ENCODE measurements around the gene CAPN10. TPM values are rescaled to one million over a fixed set of nuclear protein-coding genes. Genes with fewer than 3 reads are reported as not detected.
"Not testable (repeated sequence)": the region's sequence is repeated elsewhere in the genome, so short reads cannot be mapped to it uniquely, and the experiment has no call there.

Gene CAPN10
- polyA plus RNA-seq, 12 donors: 11.9 to 23.8 (median 15.1) TPM; not detected in 1

DNA sequence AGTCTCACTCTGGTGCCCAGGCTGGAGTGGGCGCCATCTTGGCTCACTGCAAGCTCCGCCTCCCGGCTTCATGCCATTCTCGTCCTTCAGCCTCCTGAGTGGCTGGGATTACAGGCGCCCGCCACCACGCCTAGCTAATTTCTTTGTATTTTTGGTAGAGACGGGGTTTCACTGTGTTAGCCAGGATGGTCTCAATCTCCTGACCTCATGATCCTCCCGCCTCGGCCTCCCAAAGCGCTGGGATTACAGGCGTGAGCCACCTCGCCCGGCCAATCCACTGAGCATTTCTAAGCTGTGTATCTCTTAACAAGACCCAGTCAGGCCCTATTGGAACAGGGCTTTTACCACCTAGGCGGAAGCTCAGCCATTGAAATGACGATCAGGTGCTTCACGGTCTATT, 23.3 kb upstream of the CAPN10 start:
- not testable (repeated sequence) for DNase-seq

DNA sequence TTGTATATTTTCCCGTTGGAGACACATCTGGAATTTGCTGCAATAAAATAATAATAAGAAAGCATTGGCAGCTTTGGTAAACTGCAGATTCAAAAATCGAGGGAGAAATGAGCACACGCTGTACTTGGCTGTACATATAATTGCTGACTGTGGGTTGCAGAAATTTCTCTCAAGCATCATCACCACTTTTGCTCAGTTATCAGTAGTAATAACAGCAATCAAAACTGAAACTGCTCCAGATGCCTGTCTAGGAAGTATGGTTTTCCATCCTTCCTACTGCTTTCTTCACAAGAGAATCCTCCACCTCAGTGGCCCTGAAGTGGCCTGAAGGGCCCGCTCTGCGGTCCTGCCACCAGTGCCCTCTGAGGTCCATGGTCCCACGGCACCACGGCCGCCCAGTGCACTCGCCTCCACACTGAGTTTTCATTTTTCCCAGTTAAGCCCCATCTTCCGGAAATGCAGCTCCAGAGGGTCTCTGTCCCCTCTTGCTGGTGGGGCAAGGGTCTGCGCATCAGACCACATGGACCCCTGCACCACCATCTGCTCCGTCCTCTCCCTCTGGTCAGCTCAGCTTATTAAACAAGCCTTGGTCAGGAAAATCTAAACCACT, 22.5 kb upstream of the CAPN10 start:
- no peak for DNase-seq

DNA sequence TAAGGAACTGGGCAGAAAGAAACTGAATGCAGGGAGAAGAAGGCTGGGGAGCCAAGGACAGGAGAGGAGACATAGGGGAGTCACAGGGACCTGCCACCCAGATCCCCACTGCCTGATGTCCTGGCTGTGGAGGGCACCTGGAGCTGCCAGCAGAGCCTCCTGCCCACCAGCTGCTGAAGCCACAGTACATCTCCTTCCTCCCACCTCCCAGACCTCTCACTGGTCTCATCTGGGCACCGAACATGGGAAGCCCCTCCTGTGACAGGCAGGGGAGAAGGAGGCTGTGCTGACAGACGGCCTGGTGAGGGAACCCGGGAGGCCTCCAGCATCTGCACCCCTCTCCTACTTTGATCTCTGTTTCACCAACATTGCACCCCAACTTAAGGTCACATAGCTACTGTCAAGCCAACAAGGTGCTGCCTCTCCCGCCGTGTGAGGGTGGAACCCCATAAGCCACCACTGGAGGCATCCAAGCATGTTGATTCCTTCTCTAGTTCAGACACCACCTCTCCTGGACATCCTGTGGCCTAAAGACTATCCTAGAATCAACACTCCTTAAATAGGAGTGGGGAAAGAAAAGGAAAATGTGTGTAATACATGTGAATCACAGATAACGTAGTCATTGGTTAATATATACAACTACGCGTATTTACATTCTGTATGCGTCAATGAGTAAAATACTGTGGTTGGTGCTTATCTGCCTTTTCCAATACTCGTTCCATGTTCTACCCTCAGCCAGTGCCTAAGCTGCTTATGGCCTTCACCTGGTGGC, 21.8 kb upstream of the CAPN10 start:
- no peak for DNase-seq

DNA sequence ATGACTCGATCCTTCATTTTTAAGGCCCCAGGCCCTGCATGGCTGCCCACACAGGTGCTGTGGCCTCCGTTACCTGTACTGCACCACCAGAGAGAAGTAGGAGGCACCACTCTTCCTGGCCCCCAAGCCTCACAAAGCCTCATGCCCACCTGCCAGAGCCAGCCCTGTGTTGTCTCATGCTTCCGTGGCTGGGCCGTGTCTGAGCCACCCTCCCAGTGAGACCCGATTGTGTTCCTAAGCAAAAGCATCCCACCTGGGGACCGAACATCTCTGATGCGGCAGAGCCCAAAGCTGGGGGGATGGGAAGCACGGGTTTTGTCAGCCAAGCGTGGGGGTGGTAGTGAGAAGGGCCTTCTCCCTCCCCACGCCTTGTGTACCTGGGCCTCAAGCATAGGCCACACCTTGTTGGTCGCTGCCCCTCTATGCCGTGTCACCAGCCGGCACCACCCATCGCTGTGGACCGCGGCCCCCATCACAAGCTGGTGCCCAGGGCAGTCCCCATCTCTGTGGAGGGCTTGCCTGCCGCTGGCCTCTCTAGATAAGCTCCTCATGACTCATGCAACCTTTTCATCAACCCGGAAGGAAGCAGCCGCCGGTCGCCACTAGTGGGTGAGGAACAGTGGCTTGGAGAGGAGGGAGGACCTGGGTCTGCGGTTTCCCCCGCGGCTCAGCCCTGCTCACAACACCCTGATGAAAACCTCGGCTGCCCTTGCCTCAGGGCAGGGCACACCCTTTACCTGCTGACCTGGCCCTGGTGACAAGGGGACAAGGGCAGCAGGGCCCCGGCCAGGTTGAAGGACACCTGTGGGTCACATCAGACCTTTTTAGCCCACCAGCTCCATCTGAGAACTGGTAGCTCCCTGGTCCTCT, 21.0 kb upstream of the CAPN10 start:
- no peak for DNase-seq

DNA sequence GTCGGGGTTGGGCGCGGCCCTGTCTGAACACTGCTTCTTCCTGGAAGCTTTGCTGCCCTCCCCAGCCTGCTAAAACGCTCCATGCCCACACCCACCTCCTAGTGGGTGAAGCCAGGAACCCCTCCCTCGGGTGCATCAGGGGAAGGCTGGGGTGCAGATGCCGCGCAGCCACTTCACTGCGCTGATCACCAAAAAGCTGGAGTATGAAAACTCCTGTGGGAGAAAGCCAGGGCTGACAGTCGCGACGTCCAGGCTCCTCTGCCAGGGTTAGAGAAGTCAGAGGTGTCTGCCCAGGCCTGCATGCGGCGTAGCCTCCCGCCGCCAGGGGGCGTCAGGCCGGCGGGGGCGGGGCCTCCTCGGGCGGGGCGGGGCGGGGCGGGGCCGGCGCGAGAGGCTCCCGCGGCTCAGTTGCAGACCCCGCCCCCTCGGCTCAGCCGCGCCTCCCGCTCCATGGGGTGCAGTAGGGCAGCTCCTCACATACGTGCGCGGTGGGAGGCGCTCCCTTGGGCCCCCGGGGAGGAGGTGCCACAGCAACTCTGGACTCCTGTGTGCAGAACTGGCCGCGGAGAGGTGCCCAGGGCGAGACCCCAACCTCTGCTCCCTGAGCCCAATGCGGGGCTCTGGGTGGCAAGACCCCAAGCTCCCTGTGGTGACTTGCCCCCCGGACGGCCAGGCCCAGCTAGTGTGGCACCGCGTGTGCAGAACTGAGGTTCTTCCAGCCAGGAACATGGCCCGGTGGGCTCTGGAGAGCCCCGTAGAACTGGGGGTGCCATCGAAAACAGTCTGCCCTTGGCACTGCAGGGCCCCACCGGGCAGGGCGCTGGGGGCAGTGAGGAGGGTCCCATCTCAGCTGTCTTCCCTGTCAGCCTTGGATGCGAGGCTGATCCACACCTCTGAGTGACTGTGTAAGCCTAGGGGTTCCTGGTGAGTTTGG, 20.1 kb upstream of the CAPN10 start:
- peak; percentile 73 for DNase-seq

DNA sequence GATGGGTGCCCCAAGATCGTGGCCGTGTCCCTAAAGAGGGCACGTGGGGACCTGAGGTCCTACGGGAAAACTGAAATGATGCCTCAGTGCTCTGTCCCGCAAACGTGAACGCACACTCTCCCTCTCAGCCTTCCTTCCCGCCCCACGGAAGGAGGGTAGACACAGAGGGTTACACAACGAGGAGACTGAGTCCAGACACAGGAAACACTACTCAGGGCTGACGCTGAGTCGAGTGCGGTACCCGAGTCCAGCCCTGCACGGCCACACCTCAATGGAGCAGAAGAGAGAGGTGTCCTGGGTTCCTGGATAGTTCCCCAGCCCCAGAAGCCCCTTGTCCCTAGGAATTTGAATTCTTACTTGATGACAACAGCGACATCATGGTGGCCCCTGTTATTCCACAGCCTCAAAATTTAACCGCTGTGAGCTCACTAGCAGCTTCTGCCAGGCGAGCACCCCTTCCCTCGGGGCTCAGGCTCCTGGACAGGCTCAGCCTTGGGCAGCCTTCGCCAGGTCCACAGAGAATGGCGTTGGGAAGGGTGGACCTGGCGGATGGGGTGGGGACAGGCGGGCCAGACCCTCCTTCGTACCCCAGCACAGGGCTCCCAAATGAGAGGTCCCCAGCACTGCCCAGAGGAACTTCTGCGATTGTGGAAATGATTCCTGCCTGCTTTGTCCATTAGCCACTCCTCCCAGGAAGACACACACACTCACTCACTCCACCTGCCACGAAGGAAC, 19.2 kb upstream of the CAPN10 start:
- DNase-seq: no peak

DNA sequence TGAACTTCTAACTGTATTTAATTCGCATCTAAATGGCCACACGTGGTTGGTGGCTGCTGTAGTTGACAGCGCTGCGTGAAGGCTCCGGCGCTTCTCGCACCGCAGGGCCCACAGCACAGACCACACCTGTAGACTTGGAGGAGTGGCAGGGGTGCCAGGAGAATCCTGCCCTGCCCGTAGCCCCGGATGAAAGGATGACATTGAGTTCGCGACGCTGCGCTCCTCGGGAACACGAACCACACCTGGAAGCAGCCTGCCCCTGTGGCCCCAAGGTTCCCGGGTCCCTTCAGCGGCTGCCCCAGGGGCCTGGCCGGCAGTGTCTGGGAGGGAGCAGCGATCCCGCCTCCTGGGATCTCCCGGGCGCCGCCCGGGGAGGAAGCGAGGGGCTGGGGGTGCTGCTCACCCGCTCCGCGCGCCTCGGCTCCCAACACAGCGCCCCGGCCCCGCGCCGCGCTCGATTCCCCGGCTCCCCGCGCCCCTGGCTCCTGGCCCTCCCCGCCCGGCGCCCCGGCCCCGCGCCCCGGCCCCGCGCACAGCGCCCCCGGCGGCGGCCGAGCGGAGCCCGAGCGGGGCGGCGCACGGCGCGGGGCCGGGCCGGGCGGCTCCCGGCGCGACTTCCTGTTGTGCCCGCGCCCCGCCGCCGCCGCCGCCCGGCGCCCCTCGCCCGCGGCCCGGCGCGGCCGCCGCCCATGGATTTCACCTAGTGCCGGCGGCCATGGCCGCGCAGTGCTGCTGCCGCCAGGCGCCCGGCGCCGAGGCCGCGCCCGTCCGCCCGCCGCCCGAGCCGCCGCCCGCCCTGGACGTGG, 18.5 kb upstream of the CAPN10 start, which contains the start of gene RNPEPL1:
Gene RNPEPL1 (plus strand): TSS at position 613 of the 806 bp plus-strand sequence. CDS start 103 bp downstream, at position 716.
- DNase-seq: no peak

DNA sequence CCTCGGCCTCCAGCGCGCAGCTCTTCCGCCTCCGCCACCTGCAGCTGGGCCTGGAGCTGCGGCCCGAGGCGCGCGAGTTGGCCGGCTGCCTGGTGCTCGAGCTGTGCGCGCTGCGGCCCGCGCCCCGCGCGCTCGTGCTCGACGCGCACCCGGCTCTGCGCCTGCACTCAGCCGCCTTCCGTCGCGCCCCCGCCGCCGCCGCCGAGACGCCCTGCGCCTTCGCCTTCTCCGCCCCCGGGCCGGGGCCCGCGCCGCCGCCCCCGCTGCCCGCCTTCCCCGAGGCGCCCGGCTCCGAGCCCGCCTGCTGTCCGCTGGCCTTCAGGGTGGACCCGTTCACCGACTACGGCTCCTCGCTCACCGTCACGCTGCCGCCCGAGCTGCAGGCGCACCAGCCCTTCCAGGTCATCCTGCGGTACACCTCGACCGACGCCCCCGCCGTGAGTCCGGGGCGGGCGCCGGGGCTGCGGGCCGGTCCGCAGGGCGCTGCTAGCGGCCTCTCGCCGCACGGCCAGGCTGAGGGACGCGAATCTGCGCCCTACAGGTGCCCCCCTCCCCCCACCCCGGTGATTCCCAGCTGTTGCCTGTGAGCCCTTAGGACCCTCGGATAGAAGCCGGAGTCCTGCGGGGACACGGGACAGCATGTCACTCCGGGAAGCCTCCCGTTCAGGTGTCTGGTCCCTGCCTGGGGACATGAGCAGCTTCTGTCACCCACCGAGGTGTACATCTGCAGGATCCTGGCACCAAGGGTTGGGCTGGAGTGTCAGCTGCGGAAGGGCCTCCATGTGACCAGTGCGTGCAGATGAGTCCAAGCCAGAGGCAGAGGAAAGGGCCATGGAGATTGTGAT, 17.6 kb upstream of the CAPN10 start:
- peak; percentile 68 for DNase-seq

DNA sequence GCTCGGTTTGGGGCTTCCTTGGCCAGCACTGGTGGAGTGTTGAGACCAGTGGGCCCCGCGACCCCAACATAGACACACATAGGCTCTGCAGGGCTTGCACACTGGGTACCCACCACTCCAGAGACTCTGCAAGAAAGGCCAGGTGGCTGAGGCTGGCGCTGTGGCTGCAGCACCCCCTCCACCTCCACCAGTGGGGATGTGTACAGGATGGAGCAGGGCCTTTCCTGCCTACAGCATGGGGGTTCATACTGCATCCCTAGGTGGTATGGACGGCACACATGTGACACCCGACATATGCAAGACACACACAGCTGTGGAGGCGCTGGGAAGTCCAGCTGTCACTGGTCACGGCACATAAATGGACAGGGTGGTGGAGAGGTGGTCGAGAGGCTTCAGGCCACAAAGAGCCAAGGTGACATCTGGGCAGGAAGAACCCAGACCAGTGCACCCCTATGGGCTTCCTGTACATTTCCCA, 17.0 kb upstream of the CAPN10 start:
- DNase-seq: no peak

DNA sequence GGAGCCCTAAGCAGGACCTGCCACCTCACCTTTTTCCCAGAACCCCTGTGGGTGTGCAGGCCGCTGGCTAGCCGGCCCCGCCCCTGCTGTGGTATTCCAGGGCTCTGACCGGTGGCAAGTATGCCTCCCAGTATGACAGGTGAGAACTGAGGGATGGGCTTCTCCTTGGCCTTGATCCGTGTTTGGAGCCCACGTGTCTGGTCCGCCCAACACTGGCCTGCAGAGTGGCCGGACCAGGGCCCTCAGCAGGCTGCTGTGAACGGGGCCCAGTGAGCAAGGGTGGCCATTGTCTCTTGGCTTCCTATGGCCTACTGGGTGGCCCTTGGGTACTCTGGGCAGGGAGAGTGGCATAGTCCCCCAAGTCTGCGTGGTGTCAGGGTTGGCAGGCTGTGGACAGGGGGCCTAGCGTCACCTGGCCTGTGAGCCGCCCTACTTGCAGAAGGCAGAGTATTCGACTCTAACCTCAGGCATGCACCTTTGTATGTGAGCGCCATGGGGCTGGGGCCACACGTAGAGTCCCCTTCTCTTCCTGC, 16.5 kb upstream of the CAPN10 start:
- DNase-seq: no peak

DNA sequence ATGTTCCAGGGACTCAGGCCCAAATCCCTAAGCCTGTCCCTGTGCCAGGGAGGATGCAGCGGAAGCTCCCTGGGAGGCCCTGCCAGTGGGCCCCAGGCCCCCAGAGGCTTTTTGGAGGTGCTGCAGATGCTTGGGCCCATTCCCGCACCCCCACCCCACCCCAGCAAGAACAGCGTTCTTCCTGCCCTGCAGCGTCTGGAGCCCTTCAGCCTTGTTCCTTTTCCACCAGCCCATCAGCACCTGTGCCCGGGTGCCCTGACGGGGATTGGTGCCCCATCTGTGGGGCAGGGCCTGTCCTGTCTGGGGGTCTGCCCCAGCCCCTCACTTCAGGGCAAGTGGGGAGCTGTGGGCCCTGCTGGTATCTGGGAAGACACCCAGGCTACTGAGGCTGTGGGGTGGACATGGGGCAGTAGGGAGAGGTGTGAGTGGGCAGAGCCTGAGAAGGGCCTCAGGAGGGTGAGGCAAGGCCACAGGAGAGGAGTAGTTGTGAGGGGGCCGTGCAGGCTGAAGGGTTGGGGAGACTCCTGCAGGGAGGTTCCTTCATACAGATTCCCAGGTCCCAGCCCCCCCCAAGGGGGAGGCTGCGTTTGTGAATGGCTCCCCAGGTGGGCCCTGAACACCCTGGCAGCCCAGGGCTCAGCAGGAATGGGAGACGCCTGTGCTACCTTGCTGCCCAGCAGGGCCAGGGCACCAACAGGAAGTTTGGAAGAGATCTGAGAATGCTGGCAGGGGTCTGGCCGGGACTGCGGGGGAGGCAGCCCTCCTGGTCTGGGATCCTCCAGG, 15.8 kb upstream of the CAPN10 start:
- DNase-seq: no peak

DNA sequence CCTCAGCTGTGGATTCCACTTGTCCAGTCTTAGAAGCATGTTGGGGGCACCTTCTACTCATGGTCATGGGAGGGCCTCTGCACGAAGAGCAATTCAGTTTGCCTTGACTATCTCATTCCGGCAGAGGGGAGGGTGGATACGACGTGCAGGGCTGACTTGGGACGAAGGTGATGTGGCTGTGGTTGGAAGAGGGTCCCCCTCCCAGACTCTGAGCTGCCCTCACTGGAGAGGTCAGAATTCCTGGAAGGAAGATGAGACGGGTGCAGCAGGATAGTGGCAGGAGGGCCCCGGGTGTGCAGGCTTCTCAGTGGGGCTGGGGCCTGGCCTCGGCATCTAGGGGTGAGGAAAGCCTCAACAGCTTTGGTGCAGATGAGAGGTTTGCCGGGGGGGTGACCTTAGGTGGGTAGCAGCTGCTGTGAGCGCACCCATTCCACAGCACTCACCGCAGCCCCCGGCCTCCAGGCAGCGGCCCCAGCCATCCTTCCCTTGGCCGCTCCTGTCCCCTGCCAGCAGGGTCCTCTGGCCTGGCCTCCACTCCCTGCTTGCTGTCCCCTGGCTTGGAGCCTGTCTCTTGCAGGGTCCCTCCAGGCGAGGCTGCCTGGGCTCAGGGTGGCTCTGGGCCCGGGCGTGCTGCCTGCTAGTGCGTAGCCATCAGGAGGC, 15.1 kb upstream of the CAPN10 start:
- DNase-seq: no peak

DNA sequence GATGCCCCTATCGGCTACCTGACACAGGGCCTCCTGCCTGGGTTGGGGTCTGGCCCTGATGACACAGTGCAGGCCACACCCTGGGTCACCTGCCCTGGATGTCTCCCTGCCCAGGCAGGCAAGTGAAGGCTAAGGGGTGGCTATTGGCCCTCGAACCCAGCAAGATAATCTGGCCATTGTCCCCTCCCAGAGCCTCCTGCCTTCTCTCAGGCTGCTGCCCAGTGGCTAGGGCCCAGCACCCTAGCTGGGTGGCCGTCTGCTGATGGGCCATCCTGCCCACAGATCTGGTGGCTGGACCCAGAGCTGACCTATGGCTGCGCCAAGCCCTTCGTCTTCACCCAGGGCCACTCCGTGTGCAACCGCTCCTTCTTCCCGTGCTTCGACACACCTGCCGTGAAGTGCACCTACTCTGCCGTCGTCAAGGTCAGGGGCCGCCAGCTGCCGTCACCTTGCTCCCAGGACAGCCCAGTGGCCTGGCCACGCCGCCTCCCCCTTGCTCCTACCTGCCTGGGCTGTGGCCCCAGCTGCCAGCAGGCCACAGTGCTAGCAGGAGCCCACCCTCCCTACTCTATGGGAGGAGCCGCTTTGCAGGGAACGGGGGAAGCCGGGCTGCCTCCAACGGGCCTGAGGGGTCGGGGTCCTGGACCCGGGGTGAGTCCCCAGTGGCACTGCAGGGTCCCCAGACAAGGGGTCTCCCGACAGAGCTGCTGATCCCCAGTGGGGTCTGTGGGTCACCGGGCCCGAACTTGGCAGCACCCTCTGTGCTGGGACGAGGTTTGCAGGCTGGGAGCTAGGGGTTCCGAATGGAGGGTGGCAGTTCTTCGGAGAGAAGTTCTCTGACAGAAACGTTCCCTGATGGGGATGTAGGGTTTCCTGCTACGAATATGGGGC, 14.1 kb upstream of the CAPN10 start:
- DNase-seq: no peak

DNA sequence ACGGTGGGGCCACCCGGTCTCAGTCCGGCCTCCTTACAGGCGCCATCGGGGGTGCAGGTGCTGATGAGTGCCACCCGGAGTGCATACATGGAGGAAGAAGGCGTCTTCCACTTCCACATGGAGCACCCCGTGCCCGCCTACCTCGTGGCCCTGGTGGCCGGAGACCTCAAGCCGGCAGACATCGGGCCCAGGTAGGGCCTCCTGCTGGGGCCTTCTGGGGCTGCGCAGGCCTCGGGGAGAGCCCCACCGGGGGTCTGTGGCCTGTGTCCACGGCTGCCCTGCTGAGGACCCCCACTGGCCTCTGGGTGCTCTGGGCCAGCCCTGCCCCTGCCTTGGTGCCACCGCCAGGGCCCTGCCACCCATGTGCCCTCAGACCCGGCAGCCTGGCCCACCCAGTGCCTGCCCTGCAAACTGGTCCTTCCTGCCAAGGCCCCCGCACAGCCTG, 13.4 kb upstream of the CAPN10 start:
- DNase-seq: no peak

DNA sequence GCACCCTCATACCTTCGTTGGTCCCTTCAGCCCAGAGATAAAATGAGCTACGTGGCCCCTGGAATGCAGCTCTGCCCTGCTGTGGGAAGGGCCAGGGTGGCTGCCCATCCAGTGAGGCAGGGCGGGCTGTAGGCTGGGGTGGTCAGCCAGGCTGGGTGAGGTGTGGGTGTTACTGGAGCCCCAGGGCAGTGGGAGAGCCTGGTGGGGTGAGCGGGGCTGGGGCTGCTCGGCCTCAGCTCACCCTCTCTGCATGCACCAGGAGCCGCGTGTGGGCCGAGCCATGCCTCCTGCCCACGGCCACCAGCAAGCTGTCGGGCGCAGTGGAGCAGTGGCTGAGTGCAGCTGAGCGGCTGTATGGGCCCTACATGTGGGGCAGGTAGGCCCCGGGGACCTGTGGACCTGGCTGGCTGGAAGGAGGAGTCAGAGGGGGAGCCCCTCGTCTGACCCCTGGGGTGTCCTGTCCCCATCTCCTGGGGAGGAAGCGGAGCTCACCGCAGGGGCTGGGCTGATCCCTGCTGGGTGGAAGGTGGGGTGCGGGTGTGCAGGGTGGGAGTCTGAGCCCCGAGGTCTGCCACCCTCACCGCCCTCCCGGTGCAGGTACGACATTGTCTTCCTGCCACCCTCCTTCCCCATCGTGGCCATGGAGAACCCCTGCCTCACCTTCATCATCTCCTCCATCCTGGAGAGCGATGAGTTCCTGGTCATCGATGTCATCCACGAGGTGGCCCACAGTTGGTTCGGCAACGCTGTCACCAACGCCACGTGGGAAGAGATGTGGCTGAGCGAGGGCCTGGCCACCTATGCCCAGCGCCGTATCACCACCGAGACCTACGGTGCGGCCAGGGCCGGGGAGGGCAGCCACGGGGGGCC, 12.8 kb upstream of the CAPN10 start:
- no peak for DNase-seq
